Right ventricle myocardium superior (tissue), 1 donor: ENCODE measurements around the gene MRPS27. TPM values are rescaled to one million over a fixed set of nuclear protein-coding genes. Genes with fewer than 3 reads are reported as not detected.
"Not testable (repeated sequence)": the region's sequence is repeated elsewhere in the genome, so short reads cannot be mapped to it uniquely, and the experiment has no call there.

Experiments
- ATAC-seq: fragments of 200-7000 bp; cut with Tn5 transposase; one replicate; pipeline ENCODE4 v1.9.1; 2020; ENCODE audit warnings: mild to moderate bottlenecking; ENCODE audit not compliant: poor library complexity
- DNase-seq: peaks from one replicate; pipeline ENCODE4 v3.0.0-alpha.2; 2020
- intact Hi-C: fragments of 100-400 bp; cut with DNase I; formaldehyde crosslinking; loops from one replicate; pipeline ENCODE4 v1.11.2; 2022
- total RNA-seq: library from RNA; stranded (reverse); fragmentation: NEBNext Ultra II Directional; extraction: Animal tissue kit (Norgen Biotek cat#: 25700); gene quantifications from one replicate; pipeline ENCODE4 v1.2.1, GENCODE V29; 2021
- donor health status: DM: no; HTN: yes; CAD: no; lungs with severe emphysema.

MRPS27 gene
- total RNA-seq, 1 donor from 2014 or later = 69.3 TPM

DNA sequence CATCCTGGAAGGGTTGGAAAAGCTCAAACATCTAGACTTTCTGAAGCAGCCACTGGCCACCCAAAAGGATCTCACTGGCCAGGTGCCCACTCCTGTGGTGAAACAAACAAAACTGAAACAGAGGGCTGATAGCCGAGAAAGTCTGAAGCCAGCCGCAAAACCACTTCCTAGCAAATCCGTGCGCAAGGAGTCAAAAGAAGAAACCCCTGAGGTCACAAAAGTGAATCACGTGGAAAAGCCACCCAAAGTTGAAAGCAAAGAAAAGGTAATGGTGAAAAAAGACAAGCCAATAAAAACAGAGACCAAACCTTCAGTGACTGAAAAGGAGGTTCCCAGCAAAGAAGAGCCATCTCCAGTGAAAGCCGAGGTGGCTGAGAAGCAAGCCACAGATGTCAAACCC lies 125.2 kb downstream of the MRPS27 start:
- ATAC-seq (no peak), DNase-seq (no peak)
- intact Hi-C loops = no loop called here

DNA sequence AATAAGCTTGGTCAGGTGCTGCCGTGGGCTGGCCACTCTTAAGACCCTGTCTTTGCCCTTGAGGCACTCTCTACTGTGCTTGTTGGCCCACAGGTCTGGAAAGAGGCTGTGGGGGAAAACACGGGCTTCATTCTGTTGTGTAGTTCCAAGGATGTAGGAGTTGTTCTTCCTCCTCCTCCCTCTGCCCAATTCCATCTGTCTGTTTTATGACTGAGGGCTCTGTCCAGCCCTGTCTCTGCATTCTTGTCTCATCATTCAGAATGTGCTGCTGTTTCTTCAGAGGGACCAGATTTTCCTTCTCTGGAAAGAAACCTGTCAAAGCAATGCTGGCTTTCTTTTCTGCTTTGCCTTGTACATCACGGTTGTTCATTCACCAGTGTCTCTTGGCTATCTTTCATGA lies 128.6 kb downstream of the MRPS27 start:
- intact Hi-C loops = no loop called here
- ATAC-seq = no peak
- no peak for DNase-seq

DNA sequence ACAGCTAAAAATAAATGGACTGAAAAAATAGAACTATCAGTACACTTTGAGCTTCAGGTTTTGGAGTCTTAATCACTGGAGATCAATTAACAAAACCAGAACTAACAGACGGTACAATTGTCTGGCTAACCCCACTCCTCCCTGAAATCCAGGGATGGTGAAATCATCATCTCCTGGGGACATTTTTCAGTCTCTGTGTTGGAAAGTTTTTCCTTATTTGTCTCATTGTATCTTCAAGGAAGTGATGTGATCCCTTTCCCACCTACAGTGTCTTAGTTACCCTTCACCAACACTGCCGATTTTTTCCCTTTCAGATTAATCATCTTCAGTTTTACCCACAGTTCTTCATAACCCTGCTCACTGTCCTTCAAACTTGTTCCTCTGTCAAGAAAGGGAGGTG lies 130.9 kb downstream of the MRPS27 start:
- intact Hi-C loops = no loop called here
- DNase-seq (no peak), ATAC-seq (no peak)

DNA sequence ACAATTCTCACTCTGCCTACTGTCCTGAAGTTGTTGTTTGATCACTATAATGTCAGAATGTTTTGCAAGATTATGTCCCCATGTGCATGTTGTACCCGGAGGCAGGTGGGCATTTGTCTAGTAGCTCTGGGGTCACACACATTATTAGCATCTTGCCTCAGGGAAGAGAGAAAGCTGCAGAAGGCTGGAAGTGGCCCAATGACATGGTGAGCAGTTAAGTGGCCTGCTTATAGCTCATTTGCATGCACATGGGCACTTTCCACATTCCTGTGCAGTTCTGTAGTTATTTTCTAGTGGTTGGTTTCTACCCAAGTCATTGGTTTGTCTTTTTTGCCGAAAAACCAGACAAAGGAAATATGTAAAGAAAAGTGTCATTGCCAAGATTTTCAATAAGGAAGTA lies 131.9 kb downstream of the MRPS27 start:
- no peak for DNase-seq
- intact Hi-C loops = no loop called here
- ATAC-seq = no peak

DNA sequence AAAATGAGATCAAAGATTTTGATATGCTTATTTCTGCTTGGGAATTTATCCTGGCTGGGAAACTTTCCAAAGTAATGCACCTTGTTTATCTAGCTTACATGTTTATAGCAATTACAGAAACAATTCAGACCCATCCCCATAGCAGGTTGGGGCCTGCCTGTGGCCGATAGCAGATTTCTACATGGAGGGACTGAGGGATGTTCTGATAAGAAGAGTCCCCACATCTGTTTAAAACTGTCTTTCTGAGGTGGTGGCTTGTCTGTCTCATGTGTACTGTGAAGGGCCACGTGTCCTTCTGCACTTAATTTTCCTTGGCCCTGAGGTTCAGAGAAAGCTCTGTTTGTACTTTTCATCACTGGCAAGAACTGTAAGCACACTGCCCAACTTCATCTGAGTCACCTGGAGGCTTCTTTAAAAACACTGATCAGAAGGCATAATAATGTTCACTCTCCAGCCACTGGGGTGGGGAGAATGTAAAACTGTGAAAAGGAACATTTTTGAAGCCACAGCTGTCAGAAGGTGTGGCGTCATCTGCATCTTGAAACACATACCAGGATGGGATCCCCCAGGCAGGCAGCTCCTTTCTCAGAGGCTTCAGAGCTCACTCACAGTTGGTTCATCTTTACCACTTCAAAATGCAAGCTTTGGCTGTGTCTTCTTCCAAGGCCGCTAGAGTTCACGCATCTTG lies 132.5 kb downstream of the MRPS27 start:
- intact Hi-C loops = no loop called here
- ATAC-seq = no peak
- no peak for DNase-seq

DNA sequence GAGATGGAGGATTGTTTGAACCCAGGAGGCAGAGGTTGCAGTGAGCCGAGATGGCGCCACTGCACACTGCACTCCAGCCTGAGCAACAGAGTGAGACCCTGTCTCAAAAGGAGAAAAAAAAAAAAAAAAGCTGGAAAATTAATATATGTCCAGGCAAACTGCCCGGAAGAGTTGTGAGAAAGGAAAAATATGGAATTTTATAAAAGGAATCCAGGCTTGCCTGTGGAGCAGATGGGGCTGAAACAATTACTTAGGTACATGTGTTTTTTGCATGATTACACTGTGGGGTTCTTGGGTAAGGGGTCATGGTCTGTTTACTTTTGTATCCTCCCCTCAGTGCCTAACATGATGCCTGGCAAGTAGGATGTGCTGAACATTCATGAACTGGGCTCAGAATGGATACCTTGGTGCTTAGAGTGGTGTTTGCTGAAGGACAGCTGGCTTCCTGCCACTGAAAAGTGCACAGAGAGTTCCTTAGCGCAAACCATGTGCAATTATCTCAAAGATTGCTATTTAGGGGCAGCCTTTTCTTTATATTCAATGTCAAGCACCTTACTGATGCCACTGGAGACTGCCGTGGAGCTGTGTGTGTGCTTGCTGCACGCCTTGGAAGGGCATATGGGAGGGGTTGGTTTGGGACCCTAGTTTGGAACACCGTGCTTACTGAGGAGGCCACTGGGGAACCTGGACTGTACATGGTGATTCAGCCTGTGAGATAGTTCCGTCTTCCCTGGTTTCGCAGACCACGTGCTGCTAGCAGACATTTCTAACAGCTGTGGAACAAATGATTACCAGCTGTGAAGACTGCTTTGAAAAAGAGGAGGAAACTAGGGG lies 134.3 kb downstream of the MRPS27 start:
- DNase-seq = no peak
- intact Hi-C loops = no loop called here
- ATAC-seq = peak; percentile 78

DNA sequence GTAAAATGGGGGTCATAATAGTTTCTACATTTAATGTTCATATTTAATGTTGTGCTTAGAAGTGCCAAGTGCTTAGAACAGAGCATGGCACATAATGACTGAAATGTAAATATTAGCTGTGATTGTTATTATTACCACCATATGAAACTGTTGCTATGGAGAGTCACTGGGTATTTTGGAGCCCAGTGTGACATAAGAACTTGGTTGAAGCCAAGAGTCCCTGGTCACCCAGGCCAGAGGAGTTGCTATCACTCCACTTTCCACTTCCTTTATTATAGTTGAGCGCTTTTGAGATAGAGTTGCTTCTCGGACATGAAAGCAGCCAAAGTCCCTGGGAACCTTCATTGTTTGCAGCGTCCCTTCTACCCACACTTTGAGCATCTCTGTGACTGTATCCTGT lies 135.6 kb downstream of the MRPS27 start:
- ATAC-seq = no peak
- intact Hi-C loops = no loop called here

DNA sequence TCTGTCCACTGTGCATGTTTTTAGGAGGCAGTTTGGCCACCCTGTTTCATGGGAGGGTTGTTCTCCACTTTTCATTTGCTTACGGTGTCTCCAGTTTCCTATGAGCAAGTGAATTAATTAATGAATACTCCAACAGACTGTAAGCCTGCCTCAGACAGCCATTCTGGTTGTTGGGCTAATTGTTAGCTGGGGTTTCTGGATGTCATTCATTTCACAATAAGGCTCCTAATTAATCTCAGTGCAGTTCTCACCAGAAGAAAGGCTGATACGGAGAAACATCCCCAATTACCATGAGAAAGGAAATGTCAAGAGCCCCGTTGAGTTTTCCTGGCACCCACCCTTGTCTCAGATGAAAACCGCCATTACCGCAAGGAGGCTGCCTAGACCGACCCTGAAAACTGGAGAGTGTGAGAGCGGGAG lies 136.9 kb downstream of the MRPS27 start:
- no peak for ATAC-seq
- intact Hi-C loops = no loop called here
- DNase-seq = no peak

More for the DNA sequence above, 135.6 kb downstream of the MRPS27 start:
- no peak for DNase-seq

DNA sequence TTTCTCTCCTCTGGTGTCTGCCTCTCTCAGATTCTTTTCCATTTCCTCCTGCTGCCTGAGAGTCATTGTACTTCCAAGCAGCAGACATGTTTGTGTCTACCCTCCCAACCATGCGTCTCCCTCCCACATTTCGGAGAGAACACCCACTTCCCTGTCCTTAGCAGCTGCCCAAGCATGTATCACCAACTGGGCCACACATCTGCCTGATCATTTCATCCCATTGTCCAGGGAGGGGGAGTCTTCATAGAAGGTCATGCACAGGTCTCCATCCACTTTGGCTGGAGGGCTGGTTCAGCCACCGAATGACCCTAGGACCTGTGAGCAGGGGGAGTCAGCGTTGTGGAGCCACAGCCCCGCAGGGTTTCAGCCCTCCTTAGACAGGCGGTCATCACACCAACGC lies 137.4 kb downstream of the MRPS27 start:
- ATAC-seq (no peak), DNase-seq (no peak)
- intact Hi-C loops = no loop called here

DNA sequence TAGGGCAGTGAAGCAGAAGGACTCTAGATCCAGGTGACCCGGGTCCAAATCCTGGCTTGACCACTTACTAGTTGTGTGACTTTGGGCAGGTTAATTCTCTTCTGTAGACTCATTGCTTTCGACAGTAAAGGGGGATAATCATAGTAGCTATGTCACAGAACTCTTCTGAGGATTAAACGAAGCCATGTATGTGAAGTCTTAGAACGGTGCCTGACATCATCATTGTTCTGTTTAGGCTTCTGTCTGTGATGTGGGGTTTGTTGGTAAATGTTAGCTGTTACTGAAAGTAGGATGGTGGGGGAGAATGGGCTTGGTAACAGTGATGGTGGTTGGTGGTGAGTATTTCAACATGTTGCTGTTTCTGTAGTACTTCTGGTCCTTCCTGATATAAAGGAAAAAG lies 139.1 kb downstream of the MRPS27 start:
- DNase-seq = no peak
- intact Hi-C loops = no loop called here
- no peak for ATAC-seq

DNA sequence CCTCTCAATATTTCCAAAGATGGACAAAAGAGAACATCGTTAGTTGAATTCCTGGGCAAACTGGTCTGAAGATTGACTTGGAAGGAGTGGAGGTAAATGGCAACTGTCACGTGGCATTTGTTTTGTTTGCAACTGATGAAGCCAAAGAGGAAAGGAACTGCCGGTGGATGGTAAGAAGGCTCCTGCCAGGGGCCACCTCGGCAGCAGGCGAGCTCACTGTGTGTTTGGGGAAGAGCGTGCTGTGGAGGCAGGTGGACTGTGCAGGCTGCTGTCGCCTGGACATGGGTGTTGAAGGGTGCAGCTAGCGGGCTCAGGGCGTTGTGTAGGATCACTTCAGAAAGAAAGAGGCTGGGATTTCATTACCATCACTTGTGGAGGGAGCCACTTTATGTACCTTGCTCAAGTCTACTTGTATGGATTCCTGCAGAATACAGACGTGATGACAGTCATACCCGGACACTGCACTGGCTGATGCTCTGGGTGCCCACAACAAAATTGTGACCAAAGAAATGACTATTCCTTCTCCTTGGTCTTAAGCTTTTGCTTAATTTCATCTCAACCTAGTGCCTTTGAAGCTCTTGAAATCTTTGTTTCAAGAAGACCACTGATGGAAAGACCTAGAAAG lies 140.1 kb downstream of the MRPS27 start:
- intact Hi-C loops = no loop called here
- no peak for ATAC-seq
- DNase-seq = no peak

DNA sequence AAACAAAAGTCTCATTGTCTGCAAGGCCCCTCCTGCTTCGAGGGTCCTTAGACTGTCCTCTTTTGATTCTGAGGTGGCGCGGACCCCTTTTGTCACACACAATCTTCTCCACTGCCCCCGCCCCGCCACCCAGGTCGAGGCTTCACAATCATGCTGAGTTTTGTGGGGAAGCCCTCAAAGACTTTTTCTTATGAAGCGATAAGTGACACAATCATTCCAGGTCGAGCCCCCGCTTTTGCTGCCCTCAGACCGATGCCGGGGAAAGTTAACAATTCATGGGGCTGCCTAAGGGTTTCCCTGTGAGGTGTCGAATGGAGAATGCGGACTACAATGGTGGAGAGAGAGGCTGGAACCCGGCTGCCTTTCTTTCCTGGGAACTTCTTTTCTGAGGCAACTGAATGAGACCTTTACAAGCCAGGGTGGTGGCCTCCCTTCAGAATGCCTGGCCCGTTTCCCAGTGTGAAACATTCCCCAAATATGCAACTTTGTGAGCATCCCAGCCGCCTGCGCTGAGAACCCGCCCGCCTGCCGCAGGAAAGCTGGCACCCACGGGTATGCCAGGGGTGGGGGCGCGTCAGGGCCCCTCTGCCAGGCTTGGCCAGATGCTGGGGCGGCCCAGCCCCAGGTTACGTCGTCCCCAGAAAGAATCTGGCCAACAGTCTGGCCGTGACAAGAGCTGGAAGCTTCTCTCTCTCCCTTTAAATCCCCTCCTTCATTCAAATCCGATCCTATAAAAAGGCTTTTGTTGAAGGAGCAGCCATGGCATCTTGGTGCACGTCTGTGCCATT lies 140.8 kb downstream of the MRPS27 start:
- intact Hi-C loops = no loop called here
- peak; percentile 68 for DNase-seq
- ATAC-seq = peak; percentile 86

DNA sequence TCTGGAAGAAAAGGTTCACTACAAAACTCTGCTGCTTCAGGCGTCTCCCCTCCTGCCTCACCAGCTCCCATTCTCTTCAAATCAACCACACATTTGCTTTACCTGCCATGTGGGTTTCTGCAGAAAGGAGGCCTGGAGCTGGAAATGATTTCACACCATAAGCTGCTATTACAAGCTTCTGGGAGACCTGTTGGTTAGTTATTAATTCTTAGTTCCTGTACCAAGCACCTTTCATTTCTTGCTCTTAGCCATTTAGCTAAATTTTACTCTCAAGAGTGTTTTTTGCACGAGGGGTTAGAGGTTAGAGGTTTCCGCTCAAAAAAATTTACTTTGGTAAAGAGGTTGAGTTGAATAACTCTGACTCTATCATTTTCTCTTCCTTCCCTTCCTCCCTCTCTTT lies 142.5 kb downstream of the MRPS27 start:
- intact Hi-C loops = no loop called here
- no peak for ATAC-seq

DNA sequence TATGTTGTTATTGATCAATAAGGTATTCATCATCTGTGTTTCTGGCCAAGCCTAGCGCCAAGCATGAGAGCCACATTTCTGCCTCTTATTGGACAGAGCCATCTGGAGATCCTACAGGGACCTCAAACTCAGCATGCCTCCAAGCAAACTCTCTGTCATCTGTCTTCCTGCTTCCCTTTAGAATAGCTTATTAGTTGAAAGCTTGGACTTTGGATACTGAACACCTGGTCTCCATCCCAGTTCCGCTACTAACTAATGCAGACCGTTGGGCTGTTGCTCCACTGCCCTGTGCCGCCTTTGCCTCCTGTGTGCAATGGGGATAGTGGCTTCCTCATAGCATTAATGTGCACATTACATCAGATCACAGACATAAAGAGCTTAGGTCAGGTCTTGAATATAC lies 147.3 kb downstream of the MRPS27 start:
- intact Hi-C loops = no loop called here
- DNase-seq = no peak
- no peak for ATAC-seq

More for the DNA sequence above, 142.5 kb downstream of the MRPS27 start:
- no peak for DNase-seq

DNA sequence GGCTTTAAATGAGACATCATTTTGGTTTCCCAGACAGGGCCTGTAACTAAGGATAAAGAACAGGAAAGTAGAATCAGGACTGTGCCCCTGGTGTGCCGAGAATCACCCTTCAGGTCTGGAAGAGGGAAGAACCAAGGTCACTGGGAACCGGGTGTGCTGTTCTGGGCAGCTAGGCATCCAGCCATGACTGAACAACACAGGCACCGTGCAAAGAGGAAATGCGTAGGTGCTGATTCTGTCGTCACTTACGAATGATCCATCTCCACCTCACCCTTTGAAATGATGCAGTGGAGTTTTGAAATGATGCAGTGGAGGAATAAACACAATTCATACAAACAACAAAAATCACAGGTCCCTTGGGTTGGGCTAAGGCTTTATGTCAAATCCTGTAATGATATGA lies 148.4 kb downstream of the MRPS27 start:
- no peak for DNase-seq
- intact Hi-C loops = no loop called here
- ATAC-seq = peak; percentile 85

DNA sequence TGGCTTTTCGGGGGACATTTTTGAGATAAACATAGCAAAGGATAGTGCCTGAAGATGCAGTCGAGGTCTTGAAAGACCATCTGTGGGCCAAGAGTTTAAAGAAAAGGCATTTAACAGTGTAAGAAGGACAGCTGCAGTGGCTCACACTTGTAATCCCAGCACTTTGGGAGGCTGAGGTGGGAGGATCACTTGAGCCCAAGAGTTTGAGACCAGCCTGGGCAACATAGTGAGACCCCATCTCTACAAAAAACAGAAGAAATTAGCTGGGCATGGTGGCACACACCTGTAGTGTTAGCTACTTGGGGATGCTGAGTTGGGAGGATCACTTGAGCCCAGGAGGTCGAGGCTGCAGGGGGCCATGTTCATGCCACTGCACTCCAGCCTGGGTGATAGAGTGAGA lies 148.9 kb downstream of the MRPS27 start:
- ATAC-seq, intact Hi-C loops, DNase-seq: not testable (repeated sequence)

DNA sequence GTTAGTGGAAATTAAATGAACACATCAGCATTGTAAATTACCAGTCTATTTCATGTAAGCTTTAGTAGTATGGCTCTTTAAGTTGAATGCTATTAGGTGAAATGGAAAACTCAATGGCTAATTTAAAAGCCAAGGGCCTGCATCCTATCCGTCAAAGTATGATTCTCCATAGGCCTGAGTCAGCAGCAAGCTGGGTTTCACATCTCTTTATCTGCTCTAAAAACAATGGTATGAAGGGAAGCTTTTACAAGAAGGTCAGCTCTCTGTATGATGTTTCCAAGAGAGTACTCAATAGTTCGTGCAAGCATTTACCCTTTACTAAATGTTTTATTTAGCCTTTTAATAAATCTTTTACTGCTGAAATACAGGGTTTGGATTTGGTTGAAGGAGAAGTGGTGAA lies 149.9 kb downstream of the MRPS27 start:
- DNase-seq (no peak), ATAC-seq (no peak)
- intact Hi-C loops = no loop called here
